ENCODE results near the gene NCF4. TPM values are rescaled to one million over a fixed set of nuclear protein-coding genes. Genes with fewer than 3 reads are reported as not detected.

NCF4 gene
- total RNA-seq, 5 donors from 2014 or later (not counting 1 experiment from before 2014, with no cell fraction given): 8.0 to 23.6 (median 15.9) TPM

DNA sequence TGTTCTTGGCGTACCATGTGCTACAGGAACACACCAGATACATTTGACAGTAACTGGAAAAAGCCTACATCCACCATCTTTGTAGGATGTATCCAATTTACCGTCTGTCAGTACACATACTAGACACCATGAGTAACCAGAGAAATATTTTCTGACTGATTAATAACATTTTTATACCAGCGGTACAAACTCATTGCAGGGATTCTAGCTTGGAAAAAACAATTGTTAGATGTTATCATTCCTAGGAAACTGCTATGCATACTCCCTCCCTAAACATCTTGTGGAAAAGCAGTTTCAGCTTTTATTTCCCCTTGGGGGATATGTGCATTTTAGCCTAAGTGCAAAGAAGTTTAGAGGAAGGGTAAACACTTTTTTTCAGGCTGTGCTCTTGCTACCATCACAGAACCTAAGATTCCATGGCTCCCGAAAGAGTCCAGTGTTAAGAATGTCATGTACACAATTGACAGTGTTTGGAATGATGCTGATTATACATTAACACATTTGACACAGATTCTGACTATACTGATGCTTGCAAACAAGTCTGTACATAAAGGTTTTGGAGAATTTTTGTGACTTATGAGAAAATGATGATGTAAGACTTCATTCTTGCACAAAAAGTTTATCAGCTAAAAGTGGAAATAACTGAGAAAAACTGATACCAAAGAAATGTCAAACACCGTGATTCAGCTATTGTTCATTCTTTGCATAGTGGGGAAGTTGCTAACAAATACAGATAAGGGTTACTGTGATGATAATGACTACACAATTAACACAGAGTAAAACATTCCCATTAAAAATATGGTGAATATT lies 23.7 kb downstream of the NCF4 start:
- CTCF ChIA-PET: interaction anchor here (0.5 to 0.7 kb wide), 2 partner anchors 96 to 338 kb away, joined by 3 to 11 read pairs; no protein-coding TSS in a partner anchor
- POLR2A ChIA-PET: no interaction called here
- peaks cover 0 to 7% of the 10 kb centered on the region in 2 experiments for H3K4me1 ChIP-seq (ENCODE audit: control insufficient read depth in 1 of 2, extremely low read depth in 1 of 2, insufficient read depth in 2 of 2, low read length in 2 of 2)
- Mint-ChIP-seq H3K4me1 (peaks cover 6 to 15% (median 12%) of the 10 kb centered on the region in 3 donors), H3K36me3 (no peaks in the 10 kb centered on the region), H3K27ac (no peak overlapping the region), H3K9me3 (peaks cover 7 to 26% (median 25%) of the 10 kb centered on the region in 3 donors), H3K27me3 (peaks cover 13 to 22% of the 10 kb centered on the region in 2 donors), H3K4me3 (no peak overlapping the region)
- no peaks in the 10 kb centered on the region for H3K36me3 ChIP-seq (ENCODE audit: control insufficient read depth in 2 of 2, extremely low read depth in 1 of 2, insufficient read depth in 1 of 2, low read length in 1 of 2)
- ATAC-seq (replicated peaks in 1 of 4) (no peak), DNase-seq (no peak)
- H3K4me3 ChIP-seq (ENCODE audit: control insufficient read depth in 1 of 2, extremely low read depth in 1 of 2, low read length in 1 of 2): no peak overlapping the region
- H3K27ac ChIP-seq (ENCODE audit: low read length): no peak overlapping the region
- WGBS (ENCODE audit: insufficient coverage): 92% methylated on average over 2 of the region's 5 CpGs
- H3K27me3 ChIP-seq (replicated peaks in 1 of 2; ENCODE audit: control insufficient read depth in 2 of 2, extremely low read depth in 1 of 2, insufficient read depth in 2 of 2, low read length in 1 of 2): peaks cover 0 to 10% of the 10 kb centered on the region in 2 experiments
- no peaks in the 10 kb centered on the region for H3K9me3 ChIP-seq

- ChIA-PET CTCF (no interaction called here), POLR2A (no interaction called here)
- Histone ChIP-seq H3K4me1 (ENCODE audit: control insufficient read depth in 1 of 2, extremely low read depth in 1 of 2, insufficient read depth in 2 of 2, low read length in 2 of 2) (peaks cover 0 to 7% of the 10 kb centered on the region in 2 experiments), H3K4me3 (ENCODE audit: control insufficient read depth in 1 of 2, extremely low read depth in 1 of 2, low read length in 1 of 2) (no peak overlapping the region), H3K9me3 (no peaks in the 10 kb centered on the region), H3K27ac (ENCODE audit: low read length) (no peak overlapping the region), H3K27me3 (replicated peaks in 1 of 2; ENCODE audit: control insufficient read depth in 2 of 2, extremely low read depth in 1 of 2, insufficient read depth in 2 of 2, low read length in 1 of 2) (peaks cover 0 to 10% of the 10 kb centered on the region in 2 experiments), H3K36me3 (ENCODE audit: control insufficient read depth in 2 of 2, extremely low read depth in 1 of 2, insufficient read depth in 1 of 2, low read length in 1 of 2) (no peaks in the 10 kb centered on the region)
- peaks cover 4 to 19% (median 19%) of the 10 kb centered on the region in 3 donors for H3K9me3 Mint-ChIP-seq
- no peaks in the 10 kb centered on the region for H3K36me3 Mint-ChIP-seq
- H3K4me3 Mint-ChIP-seq: no peak overlapping the region
- no peak overlapping the region for H3K27ac Mint-ChIP-seq
- H3K27me3 Mint-ChIP-seq: peaks cover 13 to 22% of the 10 kb centered on the region in 2 donors
- no CpG with 5 or more reads among the region's 7 CpGs for WGBS (ENCODE audit: insufficient coverage)
- DNase-seq (peak in 1 of 35 experiments; percentile 26), ATAC-seq (replicated peaks in 1 of 4) (no peak)
- H3K4me1 Mint-ChIP-seq: peaks cover 6 to 15% (median 12%) of the 10 kb centered on the region in 3 donors
Measured at GRCh38 chr22:36885474-36885873, 24.7 kb downstream of the NCF4 start.

DNA sequence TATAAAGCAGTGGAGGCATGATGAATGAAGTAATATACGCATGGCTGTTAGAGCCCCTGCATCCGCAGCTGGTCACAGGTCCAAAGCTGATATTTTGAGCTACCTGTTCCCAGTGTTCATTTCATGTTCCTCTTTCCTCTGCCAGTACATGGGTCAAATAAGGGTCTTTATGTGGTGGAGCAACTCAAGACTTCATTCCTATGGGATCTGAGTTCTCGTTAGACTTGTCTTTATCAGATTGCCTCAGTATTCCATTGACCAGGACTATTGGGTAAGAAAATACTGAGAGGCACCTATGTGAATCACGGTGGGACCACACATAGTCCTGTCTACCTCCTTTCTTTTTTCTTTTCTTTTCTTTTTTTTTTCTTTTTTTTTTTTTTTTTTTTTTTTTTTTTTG lies 25.2 kb downstream of the NCF4 start:
- peaks cover 6 to 15% (median 12%) of the 10 kb centered on the region in 3 donors for H3K4me1 Mint-ChIP-seq
- ChIA-PET POLR2A (no interaction called here), CTCF (no interaction called here)
- peaks cover 0 to 7% of the 10 kb centered on the region in 2 experiments for H3K4me1 ChIP-seq (ENCODE audit: control insufficient read depth in 1 of 2, extremely low read depth in 1 of 2, insufficient read depth in 2 of 2, low read length in 2 of 2)
- H3K9me3 ChIP-seq: no peaks in the 10 kb centered on the region
- H3K4me3 ChIP-seq (ENCODE audit: control insufficient read depth in 1 of 2, extremely low read depth in 1 of 2, low read length in 1 of 2): no peak overlapping the region
- peaks cover 13 to 22% of the 10 kb centered on the region in 2 donors for H3K27me3 Mint-ChIP-seq
- H3K27ac ChIP-seq (ENCODE audit: low read length): no peak overlapping the region
- no peak for DNase-seq
- H3K4me3 Mint-ChIP-seq: no peak overlapping the region
- H3K27ac Mint-ChIP-seq: no peak overlapping the region
- peaks cover 4 to 16% (median 15%) of the 10 kb centered on the region in 3 donors for H3K9me3 Mint-ChIP-seq
- WGBS (ENCODE audit: insufficient coverage): no CpG with 5 or more reads among the region's 4 CpGs
- H3K36me3 Mint-ChIP-seq: no peaks in the 10 kb centered on the region
- ATAC-seq (replicated peaks in 1 of 4): no peak
- peaks cover 0 to 10% of the 10 kb centered on the region in 2 experiments for H3K27me3 ChIP-seq (replicated peaks in 1 of 2; ENCODE audit: control insufficient read depth in 2 of 2, extremely low read depth in 1 of 2, insufficient read depth in 2 of 2, low read length in 1 of 2)
- no peaks in the 10 kb centered on the region for H3K36me3 ChIP-seq (ENCODE audit: control insufficient read depth in 2 of 2, extremely low read depth in 1 of 2, insufficient read depth in 1 of 2, low read length in 1 of 2)

- Mint-ChIP-seq H3K36me3 (no peaks in the 10 kb centered on the region), H3K27me3 (peaks cover 13 to 22% of the 10 kb centered on the region in 2 donors), H3K4me1 (peaks cover 6 to 10% (median 10%) of the 10 kb centered on the region in 3 donors), H3K9me3 (peaks cover 0 to 7% (median 6%) of the 10 kb centered on the region in 3 donors), H3K4me3 (no peak overlapping the region), H3K27ac (peak overlapping the region; percentile 34 to 92)
- ChIA-PET POLR2A (no interaction called here), CTCF (interaction anchor here in 1 of 2 donors (0.6 to 1.6 kb wide), 2 partner anchors 90 to 554 kb away, joined by 3 to 5 read pairs; no protein-coding TSS in a partner anchor)
- no peaks in the 10 kb centered on the region for H3K36me3 ChIP-seq (ENCODE audit: control insufficient read depth in 2 of 2, extremely low read depth in 1 of 2, insufficient read depth in 1 of 2, low read length in 1 of 2)
- H3K4me1 ChIP-seq (ENCODE audit: control insufficient read depth in 1 of 2, extremely low read depth in 1 of 2, insufficient read depth in 2 of 2, low read length in 2 of 2): peaks cover 0 to 7% of the 10 kb centered on the region in 2 experiments
- no peaks in the 10 kb centered on the region for H3K9me3 ChIP-seq
- H3K4me3 ChIP-seq (ENCODE audit: control insufficient read depth in 1 of 2, extremely low read depth in 1 of 2, low read length in 1 of 2): no peak overlapping the region
- WGBS (ENCODE audit: insufficient coverage): no CpG with 5 or more reads among the region's 4 CpGs
- ATAC-seq (replicated peaks in 1 of 4): peak; percentile 90 to 97 (median 90)
- DNase-seq: peak in 2 of 35 experiments; percentile 36 to 43
- peak overlapping the region; percentile 34 for H3K27ac ChIP-seq (ENCODE audit: low read length)
- H3K27me3 ChIP-seq (replicated peaks in 1 of 2; ENCODE audit: control insufficient read depth in 2 of 2, extremely low read depth in 1 of 2, insufficient read depth in 2 of 2, low read length in 1 of 2): peaks cover 0 to 10% of the 10 kb centered on the region in 2 experiments
Measured at GRCh38 chr22:36887162-36887561, 26.4 kb downstream of the NCF4 start.

DNA sequence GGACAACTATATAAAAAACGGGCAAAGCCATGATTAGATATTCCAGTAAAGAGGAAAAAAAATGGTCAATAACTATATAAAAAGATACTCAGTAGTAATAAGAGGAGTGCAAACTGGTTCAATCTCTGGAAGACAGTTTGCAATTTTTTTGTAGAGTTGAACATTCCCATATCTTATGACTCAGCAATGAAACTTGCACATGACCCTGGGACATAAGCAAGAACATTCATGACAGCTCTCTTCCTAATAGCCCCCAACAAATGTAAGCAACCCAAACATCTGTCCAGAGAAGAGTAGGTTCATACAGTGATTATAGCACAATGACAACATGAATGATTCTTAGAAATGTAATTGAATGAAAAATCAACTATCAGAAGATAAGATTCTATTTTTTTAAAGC lies 30.8 kb downstream of the NCF4 start:
- ChIA-PET POLR2A (no interaction called here), CTCF (interaction anchor here (0.6 to 0.9 kb wide), 3 partner anchors 31 to 36 kb away, joined by 3 to 5 read pairs (median 3); no protein-coding TSS in a partner anchor)
- H3K36me3 Mint-ChIP-seq: peaks cover 7% of the 10 kb centered on the region
- Histone ChIP-seq H3K36me3 (ENCODE audit: control insufficient read depth in 2 of 2, extremely low read depth in 1 of 2, insufficient read depth in 1 of 2, low read length in 1 of 2) (no peaks in the 10 kb centered on the region), H3K4me1 (ENCODE audit: control insufficient read depth in 1 of 2, extremely low read depth in 1 of 2, insufficient read depth in 2 of 2, low read length in 2 of 2) (peaks cover 0 to 4% of the 10 kb centered on the region in 2 experiments), H3K9me3 (no peaks in the 10 kb centered on the region), H3K27ac (ENCODE audit: low read length) (no peak overlapping the region), H3K27me3 (replicated peaks in 1 of 2; ENCODE audit: control insufficient read depth in 2 of 2, extremely low read depth in 1 of 2, insufficient read depth in 2 of 2, low read length in 1 of 2) (peaks cover 0 to 13% of the 10 kb centered on the region in 2 experiments), H3K4me3 (ENCODE audit: control insufficient read depth in 1 of 2, extremely low read depth in 1 of 2, low read length in 1 of 2) (no peak overlapping the region)
- H3K9me3 Mint-ChIP-seq: peaks cover 6 to 8% (median 8%) of the 10 kb centered on the region in 3 donors
- DNase-seq: no peak
- ATAC-seq (replicated peaks in 1 of 4): no peak
- no peak overlapping the region for H3K27ac Mint-ChIP-seq
- H3K27me3 Mint-ChIP-seq: peaks cover 4% of the 10 kb centered on the region in 2 donors
- H3K4me1 Mint-ChIP-seq: peaks cover 6 to 10% (median 10%) of the 10 kb centered on the region in 3 donors
- no CpG with 5 or more reads among the region's 1 CpG for WGBS (ENCODE audit: insufficient coverage)
- H3K4me3 Mint-ChIP-seq: no peak overlapping the region

GRCh38 chr22:36892292-36892691 lies 31.5 kb downstream of the NCF4 start:
- Mint-ChIP-seq H3K4me3 (no peak overlapping the region), H3K27me3 (peaks cover 2% of the 10 kb centered on the region in 2 donors), H3K9me3 (peaks cover 6 to 12% (median 8%) of the 10 kb centered on the region in 3 donors), H3K27ac (no peak overlapping the region), H3K36me3 (peaks cover 7% of the 10 kb centered on the region), H3K4me1 (peaks cover 3 to 7% (median 6%) of the 10 kb centered on the region in 3 donors)
- ATAC-seq (replicated peaks in 1 of 4) (no peak), DNase-seq (no peak)
- CTCF ChIA-PET: interaction anchor here in 1 of 2 donors (0.9 kb wide), 1 partner anchor 35 kb away, joined by 5 read pairs; no protein-coding TSS in a partner anchor
- Histone ChIP-seq H3K4me1 (ENCODE audit: control insufficient read depth in 1 of 2, extremely low read depth in 1 of 2, insufficient read depth in 2 of 2, low read length in 2 of 2) (no peaks in the 10 kb centered on the region), H3K27me3 (replicated peaks in 1 of 2; ENCODE audit: control insufficient read depth in 2 of 2, extremely low read depth in 1 of 2, insufficient read depth in 2 of 2, low read length in 1 of 2) (peaks cover 0 to 10% of the 10 kb centered on the region in 2 experiments), H3K36me3 (ENCODE audit: control insufficient read depth in 2 of 2, extremely low read depth in 1 of 2, insufficient read depth in 1 of 2, low read length in 1 of 2) (no peaks in the 10 kb centered on the region), H3K27ac (ENCODE audit: low read length) (no peak overlapping the region), H3K4me3 (ENCODE audit: control insufficient read depth in 1 of 2, extremely low read depth in 1 of 2, low read length in 1 of 2) (no peak overlapping the region), H3K9me3 (no peaks in the 10 kb centered on the region)
- POLR2A ChIA-PET: no interaction called here
- WGBS (ENCODE audit: insufficient coverage): 0% methylated on average over 1 of the region's 2 CpGs
